Activated CD8-positive, alpha-beta memory T cell treated with anti-CD3 and anti-CD28 coated beads, Interleukin-2, amount 10 ng/mL, durations not matched to agents 7 days and 5 days (primary cell): Measurements from ENCODE around the gene ARGLU1. TPM values are rescaled to one million over a fixed set of nuclear protein-coding genes. Genes with fewer than 3 reads are reported as not detected.
"Not testable (repeated sequence)": the region's sequence is repeated elsewhere in the genome, so short reads cannot be mapped to it uniquely, and the experiment has no call there.

Experiments
- ATAC-seq: fragments of 150-1000 bp; cut with Tn5 transposase; one replicate; pipeline ENCODE4 v1.10.0; 2021; ENCODE audit warnings: moderate library complexity
- CTCF ChIA-PET: fragments of 350-600 bp; sonication (Branson Sonifier 250); formaldehyde crosslinking; loops from one replicate; lab custom pipeline; 2021; ENCODE audit warnings: antibody characterized with exemption; lab: Charles Lee
- DNase-seq: peaks from one replicate; pipeline ENCODE4 v3.0.0-alpha.2; 2020
- H3K27ac Mint-ChIP-seq: one replicate; pipeline ENCODE4 v1.8.0; 2021; ENCODE audit warnings: mild to moderate bottlenecking, mixed read lengths
- H3K27me3 Mint-ChIP-seq: one replicate; pipeline ENCODE4 v1.8.0; 2021; ENCODE audit warnings: mixed read lengths
- H3K36me3 Mint-ChIP-seq: one replicate; pipeline ENCODE4 v1.8.0; 2021; ENCODE audit warnings: mild to moderate bottlenecking, mixed read lengths
- H3K4me1 Mint-ChIP-seq: one replicate; pipeline ENCODE4 v1.8.0; 2021; ENCODE audit warnings: mixed read lengths
- H3K4me3 Mint-ChIP-seq: one replicate; pipeline ENCODE4 v1.8.0; 2021; ENCODE audit warnings: mild to moderate bottlenecking, moderate library complexity, mixed read lengths
- H3K9me3 Mint-ChIP-seq: one replicate; pipeline ENCODE4 v1.8.0; 2022; ENCODE audit warnings: low read depth, mixed read lengths
- total RNA-seq, 2 experiments: library from RNA; stranded (reverse); gene quantifications; one replicate each; pipeline ENCODE4 v1.2.3, GENCODE V29; 2021

The ARGLU1 gene
- total RNA-seq, result 100 to 1,000 TPM; 111 to 138 TPM

- ATAC-seq (peak; percentile 83), DNase-seq (peak; percentile 95)
- Mint-ChIP-seq H3K27me3 (no peaks in the 10 kb centered on the region), H3K36me3 (peaks cover 26% of the 10 kb centered on the region), H3K4me1 (peaks cover 40% of the 10 kb centered on the region), H3K27ac (peak within 1 kb of the TSS; percentile 94), H3K9me3 (no peaks in the 10 kb centered on the region), H3K4me3 (peak within 1 kb of the TSS; percentile 98)
- CTCF ChIA-PET, result interaction anchor here (0.8 to 5.3 kb wide), 6 partner anchors 9 to 52 kb away, joined by 3 to 36 read pairs (median 4); partner anchors contain the start of gene EFNB2
Observed at GRCh38 chr13:106567474-106568298, at the start of gene ARGLU1. Gene ARGLU1, minus strand, starts transcription at chr13:106568137. Its CDS starts 218 bp downstream, at chr13:106567919.

DNA sequence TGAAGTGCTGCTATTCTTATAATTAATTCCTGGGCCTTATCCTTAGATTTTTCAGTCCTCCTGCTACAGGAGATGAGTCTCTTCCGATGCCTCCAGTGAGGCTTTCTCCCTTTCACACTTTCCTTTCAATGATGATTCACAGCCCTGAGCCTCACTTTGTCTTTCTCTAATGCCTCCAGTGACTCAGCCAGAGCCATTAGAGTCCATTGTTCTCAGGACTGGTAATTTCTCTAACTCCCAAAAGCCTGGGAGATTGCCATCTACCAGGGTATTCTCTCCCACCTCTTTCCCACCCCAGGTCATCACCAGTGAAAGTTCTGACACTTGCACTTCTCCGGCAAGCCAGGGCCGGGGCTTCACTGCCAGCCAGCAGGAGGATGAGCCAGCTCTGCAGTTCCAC lies 49.6 kb upstream of the ARGLU1 start:
- ATAC-seq, result no peak
- H3K36me3 Mint-ChIP-seq, result no peaks in the 10 kb centered on the region
- no peak overlapping the region for H3K4me3 Mint-ChIP-seq
- H3K27me3 Mint-ChIP-seq, result peaks cover 35% of the 10 kb centered on the region
- no peak overlapping the region for H3K27ac Mint-ChIP-seq
- CTCF ChIA-PET, result interaction anchor here (1.2 kb wide), 1 partner anchor 49 kb away, joined by 3 read pairs; no protein-coding TSS in a partner anchor
- H3K4me1 Mint-ChIP-seq, result peaks cover 4% of the 10 kb centered on the region
- no peak for DNase-seq
- H3K9me3 Mint-ChIP-seq, result no peaks in the 10 kb centered on the region

GRCh38 chr13:106616729-106617128 lies 48.8 kb upstream of the ARGLU1 start:
- no peaks in the 10 kb centered on the region for H3K36me3 Mint-ChIP-seq
- no peak overlapping the region for H3K27ac Mint-ChIP-seq
- peaks cover 31% of the 10 kb centered on the region for H3K27me3 Mint-ChIP-seq
- H3K4me1 Mint-ChIP-seq, result peaks cover 4% of the 10 kb centered on the region
- H3K4me3 Mint-ChIP-seq, result no peak overlapping the region
- DNase-seq (no peak), ATAC-seq (no peak)
- CTCF ChIA-PET, result interaction anchor here (1.2 kb wide), 1 partner anchor 48 kb away, joined by 3 read pairs; no protein-coding TSS in a partner anchor
- H3K9me3 Mint-ChIP-seq, result no peaks in the 10 kb centered on the region

- CTCF ChIA-PET, result no interaction called here
- H3K4me3 Mint-ChIP-seq, result no peak overlapping the region
Observed at GRCh38 chr13:106614874-106615273, 46.9 kb upstream of the ARGLU1 start.

GRCh38 chr13:106612688-106613087 lies 44.8 kb upstream of the ARGLU1 start:
- Mint-ChIP-seq H3K4me1 (no peaks in the 10 kb centered on the region), H3K27me3 (peaks cover 19% of the 10 kb centered on the region), H3K4me3 (no peak overlapping the region), H3K36me3 (no peaks in the 10 kb centered on the region), H3K27ac (no peak overlapping the region), H3K9me3 (no peaks in the 10 kb centered on the region)
- CTCF ChIA-PET, result no interaction called here
- ATAC-seq (no peak), DNase-seq (no peak)

More at GRCh38 chr13:106614874-106615273, 46.9 kb upstream of the ARGLU1 start:
- ATAC-seq (no peak), DNase-seq (no peak)
- H3K9me3 Mint-ChIP-seq, result no peaks in the 10 kb centered on the region
- peaks cover 20% of the 10 kb centered on the region for H3K27me3 Mint-ChIP-seq
- H3K4me1 Mint-ChIP-seq, result peaks cover 3% of the 10 kb centered on the region
- H3K36me3 Mint-ChIP-seq, result no peaks in the 10 kb centered on the region
- no peak overlapping the region for H3K27ac Mint-ChIP-seq

DNA sequence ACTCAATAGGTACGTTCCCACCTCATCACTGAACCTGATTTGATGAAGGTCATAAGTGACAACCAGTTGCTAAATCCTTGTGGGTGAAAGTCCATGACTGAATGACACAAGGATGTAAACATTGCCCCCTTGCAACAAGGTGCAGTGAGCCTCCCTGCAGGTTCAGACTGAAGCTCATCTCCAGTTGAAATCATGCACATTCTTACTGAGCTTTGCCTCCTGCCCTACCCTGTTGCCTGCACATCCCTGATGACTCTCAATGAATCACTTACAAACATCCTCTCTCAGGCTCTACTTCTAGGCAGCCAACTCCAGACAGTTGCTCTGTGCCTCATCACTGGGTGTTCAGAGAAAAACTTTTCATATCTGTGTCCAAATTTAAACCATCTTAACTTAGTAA lies 42.5 kb upstream of the ARGLU1 start:
- H3K4me3 Mint-ChIP-seq, result no peak overlapping the region
- DNase-seq, result no peak
- no peak for ATAC-seq

GRCh38 chr13:106609116-106609515 lies 41.2 kb upstream of the ARGLU1 start:
- H3K4me1 Mint-ChIP-seq, result no peaks in the 10 kb centered on the region
- CTCF ChIA-PET, result no interaction called here
- DNase-seq (no peak), ATAC-seq (no peak)
- no peak overlapping the region for H3K4me3 Mint-ChIP-seq
- no peaks in the 10 kb centered on the region for H3K36me3 Mint-ChIP-seq
- no peak overlapping the region for H3K27ac Mint-ChIP-seq
- H3K27me3 Mint-ChIP-seq, result peaks cover 19% of the 10 kb centered on the region
- H3K9me3 Mint-ChIP-seq, result no peaks in the 10 kb centered on the region

More for the DNA sequence above, 42.5 kb upstream of the ARGLU1 start:
- no peaks in the 10 kb centered on the region for H3K36me3 Mint-ChIP-seq
- H3K4me1 Mint-ChIP-seq, result no peaks in the 10 kb centered on the region
- CTCF ChIA-PET, result interaction anchor here (1.0 kb wide), 1 partner anchor 10 kb away, joined by 3 read pairs; no protein-coding TSS in a partner anchor
- peaks cover 21% of the 10 kb centered on the region for H3K27me3 Mint-ChIP-seq
- H3K9me3 Mint-ChIP-seq, result no peaks in the 10 kb centered on the region
- no peak overlapping the region for H3K27ac Mint-ChIP-seq

DNA sequence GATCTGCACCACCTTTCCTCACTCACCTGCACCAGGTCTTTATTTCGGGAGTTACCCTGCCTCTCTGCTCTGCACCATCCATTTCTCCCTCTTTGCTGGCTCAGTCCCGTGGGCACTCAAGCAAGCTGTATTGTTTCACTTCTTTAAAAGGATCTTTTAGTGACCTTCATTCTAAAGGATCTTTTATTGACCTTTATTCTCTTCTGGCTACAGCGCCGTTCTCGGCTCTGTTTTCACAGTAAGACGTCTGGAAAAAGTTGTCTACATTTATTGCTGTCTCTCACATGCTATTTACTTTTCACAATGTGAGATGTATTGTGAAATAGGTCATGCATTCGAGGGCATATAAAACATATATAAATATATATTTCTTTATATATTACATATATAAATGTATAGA lies 35.6 kb upstream of the ARGLU1 start:
- Mint-ChIP-seq H3K36me3 (no peaks in the 10 kb centered on the region), H3K27me3 (peaks cover 12% of the 10 kb centered on the region), H3K4me1 (peaks cover 5% of the 10 kb centered on the region), H3K4me3 (no peak overlapping the region), H3K9me3 (no peaks in the 10 kb centered on the region), H3K27ac (no peak overlapping the region)
- DNase-seq, result no peak
- CTCF ChIA-PET, result no interaction called here
- ATAC-seq, result no peak

DNA sequence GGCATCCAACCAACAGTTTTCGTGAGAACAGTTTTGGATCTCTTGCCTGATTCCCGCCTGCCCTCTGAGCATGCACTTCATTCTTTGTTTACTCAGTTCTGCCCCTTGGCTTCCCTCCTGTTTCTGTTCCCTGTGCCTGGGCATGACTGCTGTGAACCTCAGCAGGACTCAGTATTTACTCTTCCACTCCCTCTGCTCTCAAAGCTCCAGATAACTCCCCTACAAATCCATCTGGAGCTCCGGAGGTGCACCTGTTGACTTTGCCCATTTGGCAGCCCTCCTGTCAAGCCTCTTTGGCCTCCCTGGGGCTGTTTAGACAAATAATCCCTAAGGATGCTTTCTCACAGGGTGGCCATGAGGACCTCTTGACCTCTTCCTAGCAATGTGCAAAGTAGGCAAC lies 34.2 kb upstream of the ARGLU1 start:
- Mint-ChIP-seq H3K4me1 (peaks cover 5% of the 10 kb centered on the region), H3K36me3 (no peaks in the 10 kb centered on the region), H3K27ac (no peak overlapping the region), H3K9me3 (no peaks in the 10 kb centered on the region), H3K4me3 (no peak overlapping the region), H3K27me3 (peaks cover 9% of the 10 kb centered on the region)
- CTCF ChIA-PET, result no interaction called here
- DNase-seq, result no peak
- ATAC-seq, result no peak

- H3K4me3 Mint-ChIP-seq, result no peak overlapping the region
- peaks cover 9% of the 10 kb centered on the region for H3K27me3 Mint-ChIP-seq
- no peaks in the 10 kb centered on the region for H3K36me3 Mint-ChIP-seq
- ATAC-seq (no peak), DNase-seq (no peak)
- no peak overlapping the region for H3K27ac Mint-ChIP-seq
- no peaks in the 10 kb centered on the region for H3K9me3 Mint-ChIP-seq
- H3K4me1 Mint-ChIP-seq, result peaks cover 5% of the 10 kb centered on the region
- CTCF ChIA-PET, result no interaction called here
Observed at GRCh38 chr13:106601489-106601888, 33.6 kb upstream of the ARGLU1 start.

DNA sequence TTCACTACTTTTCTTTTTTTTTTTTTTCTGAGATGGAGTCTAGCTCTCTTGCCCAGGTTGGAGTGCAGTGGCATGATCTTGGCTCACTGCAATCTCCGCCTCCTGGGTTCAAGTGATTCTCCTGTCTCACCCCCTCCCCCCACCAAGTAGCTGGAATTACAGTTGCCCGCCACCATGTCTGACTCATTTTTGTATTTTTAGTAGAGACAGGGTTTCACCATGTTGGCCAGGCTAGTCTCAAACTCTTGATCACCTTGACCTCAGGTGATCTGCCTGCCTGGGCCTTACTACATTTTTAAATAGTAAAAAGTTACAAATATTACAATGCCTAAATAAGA lies 32.8 kb upstream of the ARGLU1 start:
- DNase-seq, CTCF ChIA-PET, H3K9me3 Mint-ChIP-seq, H3K4me1 Mint-ChIP-seq, H3K36me3 Mint-ChIP-seq, ATAC-seq, H3K27me3 Mint-ChIP-seq, H3K27ac Mint-ChIP-seq, H3K4me3 Mint-ChIP-seq: not testable (repeated sequence)

DNA sequence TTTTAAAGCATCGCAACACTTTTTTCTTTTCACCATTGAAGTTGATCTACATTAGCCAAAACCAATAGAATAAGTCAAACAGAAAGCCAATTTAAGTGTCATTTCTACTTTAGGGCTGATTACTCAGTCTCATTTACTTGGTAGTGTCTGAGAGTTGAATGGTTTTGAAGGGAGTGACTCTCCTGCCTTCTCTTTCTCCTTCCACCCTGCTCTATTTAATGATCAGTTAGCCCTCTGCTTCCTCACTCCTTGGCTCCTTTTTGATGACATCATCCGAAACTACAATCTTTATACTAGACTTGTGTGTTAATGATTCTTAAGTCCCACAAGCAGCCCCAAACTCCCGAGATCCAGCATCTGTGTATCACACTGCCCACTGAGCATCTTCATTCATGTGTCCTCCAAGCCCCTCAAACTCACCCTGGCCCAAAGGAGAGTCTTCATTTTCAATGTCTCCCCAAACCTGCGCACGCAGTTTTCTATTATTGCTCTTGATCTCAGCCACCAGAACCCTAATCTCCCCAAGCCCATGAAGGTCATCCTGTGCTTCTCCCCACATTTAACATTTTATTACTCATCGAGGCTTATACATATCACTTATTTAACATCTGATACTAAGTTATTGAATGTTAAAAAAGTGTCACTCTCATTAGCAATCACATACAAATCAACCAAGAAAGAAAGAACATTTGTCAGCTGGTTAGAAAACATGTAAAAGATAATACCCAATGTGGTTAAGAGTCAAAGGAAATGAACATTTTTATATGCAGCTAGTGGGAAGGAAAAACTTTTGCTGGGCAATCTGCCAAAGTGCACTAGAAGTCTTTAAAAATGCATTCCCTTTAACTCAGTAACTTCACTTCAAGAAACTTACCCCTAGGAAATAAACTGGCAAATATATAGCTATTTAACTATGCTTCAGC lies 32.2 kb upstream of the ARGLU1 start:
- CTCF ChIA-PET, result no interaction called here
- ATAC-seq, result no peak

GRCh38 chr13:106597749-106598395 lies 29.9 kb upstream of the ARGLU1 start:
- Mint-ChIP-seq H3K27me3 (peaks cover 4% of the 10 kb centered on the region), H3K36me3 (no peaks in the 10 kb centered on the region), H3K4me3 (no peak overlapping the region), H3K9me3 (no peaks in the 10 kb centered on the region), H3K4me1 (peaks cover 5% of the 10 kb centered on the region), H3K27ac (no peak overlapping the region)
- CTCF ChIA-PET, result no interaction called here
- no peak for DNase-seq
- ATAC-seq, result no peak

More for the DNA sequence above, 32.2 kb upstream of the ARGLU1 start:
- H3K36me3 Mint-ChIP-seq, result no peaks in the 10 kb centered on the region
- H3K4me3 Mint-ChIP-seq, result no peak overlapping the region
- DNase-seq, result no peak
- peaks cover 4% of the 10 kb centered on the region for H3K27me3 Mint-ChIP-seq
- H3K4me1 Mint-ChIP-seq, result peaks cover 5% of the 10 kb centered on the region
- no peak overlapping the region for H3K27ac Mint-ChIP-seq
- no peaks in the 10 kb centered on the region for H3K9me3 Mint-ChIP-seq
